Islet precursor cell (in vitro differentiated cells): ENCODE measurements around the gene AFP.
"Not testable (repeated sequence)": the region's sequence is repeated elsewhere in the genome, so short reads cannot be mapped to it uniquely, and the experiment has no call there.

Source experiments
- DNase-seq: peaks from one replicate; pipeline ENCODE4 v3.0.0-alpha.2; 2018

AFP gene

GRCh38 chr4:73435984-73436383 lies at the start of gene AFP:
AFP (plus strand) TSS chr4:73436221; CDS start chr4:73436263, 42 bp downstream.
- DNase-seq: no peak

- DNase-seq: no peak
Observed at GRCh38 chr4:73387552-73387951, 48.5 kb upstream of the AFP start.

GRCh38 chr4:73388887-73389286 lies 47.1 kb upstream of the AFP start:
- no peak for DNase-seq

GRCh38 chr4:73389663-73390062 lies 46.4 kb upstream of the AFP start:
- DNase-seq: not testable (repeated sequence)

- no peak for DNase-seq
Observed at GRCh38 chr4:73391774-73392173, 44.2 kb upstream of the AFP start.

- DNase-seq: no peak
Observed at GRCh38 chr4:73392936-73393335, 43.1 kb upstream of the AFP start.

GRCh38 chr4:73396304-73396703 lies 39.7 kb upstream of the AFP start:
- no peak for DNase-seq

GRCh38 chr4:73396993-73397972 lies 38.7 kb upstream of the AFP start:
- DNase-seq: no peak

- DNase-seq: no peak
Observed at GRCh38 chr4:73401412-73401811, 34.6 kb upstream of the AFP start.

- no peak for DNase-seq
Observed at GRCh38 chr4:73404042-73404441, 32.0 kb upstream of the AFP start, which contains the start of gene ALB. ALB (plus strand) TSS chr4:73404287; CDS start chr4:73404328, 41 bp downstream.

GRCh38 chr4:73404457-73404856 lies 31.6 kb upstream of the AFP start:
- DNase-seq: no peak

- no peak for DNase-seq
Observed at GRCh38 chr4:73405138-73405537, 30.9 kb upstream of the AFP start.

- DNase-seq: no peak
Observed at GRCh38 chr4:73406548-73406875, 29.5 kb upstream of the AFP start.

GRCh38 chr4:73407227-73407673 lies 28.8 kb upstream of the AFP start:
- DNase-seq: no peak

- no peak for DNase-seq
Observed at GRCh38 chr4:73408181-73408867, 27.7 kb upstream of the AFP start.

- DNase-seq: no peak
Observed at GRCh38 chr4:73409012-73409862, 26.8 kb upstream of the AFP start.

GRCh38 chr4:73409978-73410548 lies 26.0 kb upstream of the AFP start:
- no peak for DNase-seq

- DNase-seq: no peak
Observed at GRCh38 chr4:73410916-73411730, 24.9 kb upstream of the AFP start.

GRCh38 chr4:73411731-73412414 lies 24.1 kb upstream of the AFP start:
- DNase-seq: no peak

- no peak for DNase-seq
Observed at GRCh38 chr4:73413294-73413755, 22.7 kb upstream of the AFP start.

GRCh38 chr4:73414936-73415271 lies 21.1 kb upstream of the AFP start:
- DNase-seq: no peak
